PFSK-1 (cell line): ENCODE data around the gene RYR3.

Experiments
- FOXP2 ChIP-seq: optimal IDR thresholded peaks from 2 replicates; pipeline ENCODE3; 2011; ENCODE audit warnings: borderline replicate concordance, control low read depth, inconsistent platforms; ENCODE audit not compliant: insufficient read depth; ENCODE audit errors: extremely low read length, extremely low read depth
- POLR2AphosphoS5 ChIP-seq: IDR thresholded peaks from 2 replicates; pipeline ENCODE4 v1.6.1; 2012; ENCODE audit warnings: low read depth, mild to moderate bottlenecking, control low read depth, low read length, moderate library complexity
- REST ChIP-seq, 2 experiments: IDR thresholded peaks; 2 replicates each; pipeline versions ENCODE4 v1.6.1 to v1.8.0; 2011 to 2012; ENCODE audit warnings: low read depth in 2 of 2, low read length in 2 of 2, control low read depth in 1 of 2, inconsistent platforms in 1 of 2, mild to moderate bottlenecking in 1 of 2, moderate library complexity in 1 of 2; ENCODE audit not compliant: insufficient read depth in 1 of 2
- SIN3A ChIP-seq: IDR thresholded peaks from 2 replicates; pipeline ENCODE4 v1.6.1; 2012; ENCODE audit warnings: mild to moderate bottlenecking, low read length, moderate library complexity, borderline replicate concordance; ENCODE audit not compliant: insufficient read depth
- TAF1 ChIP-seq: IDR thresholded peaks from 2 replicates; pipeline ENCODE4 v1.6.1; 2012; ENCODE audit warnings: low read length, control low read depth, borderline replicate concordance; ENCODE audit not compliant: insufficient read depth

- TF ChIP-seq POLR2AphosphoS5 (no peak), SIN3A (no peak), FOXP2 (no peak), REST (IDR thresholded peaks at IDR 0.05; ENCODE audit: insufficient read depth in 1 of 2, low read depth in 2 of 2, low read length in 2 of 2) (no peak), TAF1 (no peak)
Observed at GRCh38 chr15:33292717-33293307, 18.0 kb upstream of the RYR3 start.
